ENCODE results near the gene TTC23L.

Gene TTC23L

DNA sequence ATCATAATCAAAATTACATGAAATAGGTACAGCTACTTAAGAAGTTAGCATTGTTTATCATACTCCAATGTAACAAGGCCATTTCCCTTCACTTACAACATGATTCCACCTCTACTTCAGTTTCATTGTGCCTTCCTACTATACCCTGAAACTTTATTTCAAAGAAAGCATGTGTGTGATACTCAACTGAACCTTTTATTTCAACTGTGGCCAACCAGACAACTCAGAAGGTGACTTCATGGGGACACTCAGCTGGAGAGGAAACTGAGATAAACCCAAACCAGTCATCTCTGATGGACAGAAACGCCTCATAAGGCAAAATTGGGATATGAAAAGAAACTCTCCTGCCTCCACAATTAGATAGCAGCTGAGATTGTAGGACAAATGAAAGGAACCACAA is 5.9 kb upstream of the TTC23L start:
- no peak for DNase-seq (ENCODE audit: low read depth, low spot score)

DNA sequence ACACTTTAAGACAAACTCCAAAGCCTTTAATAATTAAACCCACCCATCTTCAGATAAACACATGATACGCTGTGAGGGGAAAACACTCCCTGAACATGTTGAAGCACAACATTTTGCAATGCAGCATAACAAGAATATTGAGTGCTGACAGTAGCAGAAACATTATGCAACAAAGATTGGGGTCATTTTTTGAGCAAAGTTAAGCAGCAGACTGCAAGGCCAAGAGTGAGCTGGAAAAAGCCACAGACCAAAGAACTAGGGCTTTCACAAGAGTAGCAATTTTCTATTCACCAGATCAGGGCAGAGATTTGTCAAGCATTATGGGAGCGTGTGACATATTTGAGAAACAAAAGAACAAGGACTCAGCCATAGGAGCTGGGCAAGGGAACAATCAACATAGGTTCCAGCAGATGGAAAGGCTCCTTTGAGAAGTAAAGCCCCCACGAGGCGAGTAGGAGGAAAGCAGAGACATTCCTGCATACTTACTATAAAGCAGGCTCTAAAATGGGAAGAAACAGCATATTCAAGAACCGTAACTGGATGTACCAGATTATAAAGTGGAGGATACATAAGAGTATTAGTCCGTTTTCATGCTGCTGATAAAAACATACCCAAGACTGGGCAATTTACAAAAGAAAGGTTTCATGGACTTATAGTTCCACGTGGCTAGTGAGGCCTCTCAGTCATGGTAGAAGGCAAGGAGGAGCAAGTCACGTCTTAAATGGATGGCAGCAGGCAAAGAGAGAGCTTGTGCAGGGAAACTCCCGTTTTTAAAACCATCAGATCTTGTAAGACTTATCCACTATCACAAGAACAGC is 4.8 kb upstream of the TTC23L start:
- no peak for DNase-seq (ENCODE audit: low read depth, low spot score)

DNA sequence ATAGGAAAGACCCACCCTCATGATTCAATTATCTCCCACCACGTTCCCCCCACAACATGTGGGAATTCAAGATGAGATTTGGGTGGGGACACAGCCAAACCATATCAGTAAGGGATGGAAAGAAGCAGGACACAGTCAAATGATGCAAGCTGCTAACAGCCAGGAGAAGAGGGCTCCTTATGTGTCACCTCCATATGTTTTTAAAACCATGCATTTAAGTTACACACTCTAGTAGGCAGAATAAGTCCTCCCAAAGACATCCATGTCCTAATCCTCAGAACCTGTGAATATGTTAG is 4.2 kb upstream of the TTC23L start:
- no peak for DNase-seq (ENCODE audit: low read depth, low spot score)

DNA sequence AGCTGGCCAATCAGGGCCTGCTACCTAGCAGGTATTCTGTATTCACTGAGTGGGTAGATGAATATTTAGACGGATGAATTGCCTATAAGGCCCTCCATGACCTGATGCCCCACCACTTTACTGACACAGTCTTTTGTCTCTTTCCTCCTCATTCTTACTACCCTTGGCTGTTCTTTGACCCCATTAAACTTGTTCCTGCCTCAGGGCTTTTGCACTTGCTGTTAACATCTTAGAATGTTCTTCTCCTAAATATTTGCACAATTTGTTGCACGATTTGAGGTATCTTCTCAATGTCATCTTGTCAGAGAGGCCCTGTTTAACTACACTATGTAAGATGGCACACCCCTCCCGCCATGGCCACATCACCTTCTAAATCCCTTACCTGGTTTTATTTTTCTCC is 3.3 kb upstream of the TTC23L start:
- no peak for DNase-seq (ENCODE audit: low read depth, low spot score)

DNA sequence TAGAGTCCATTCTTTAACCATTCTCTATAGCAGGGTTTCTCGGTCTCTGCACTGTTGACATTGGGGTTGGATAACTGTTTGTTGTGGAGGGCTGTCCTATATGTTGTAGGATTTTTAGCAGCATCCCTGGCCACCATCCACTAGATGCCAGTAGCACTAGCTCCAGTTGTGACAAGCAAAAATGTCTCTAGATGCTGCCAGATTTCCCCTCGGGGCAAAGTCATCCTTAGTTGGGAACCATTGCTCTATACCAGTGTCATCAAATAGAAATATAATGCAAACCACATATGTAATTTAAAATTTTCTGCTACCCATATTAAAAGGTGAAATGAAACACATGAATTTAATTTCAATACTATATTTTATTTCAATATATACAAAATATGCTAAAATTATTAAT is 2.9 kb downstream of the TTC23L start:
- no peak for DNase-seq (ENCODE audit: low read depth, low spot score)

DNA sequence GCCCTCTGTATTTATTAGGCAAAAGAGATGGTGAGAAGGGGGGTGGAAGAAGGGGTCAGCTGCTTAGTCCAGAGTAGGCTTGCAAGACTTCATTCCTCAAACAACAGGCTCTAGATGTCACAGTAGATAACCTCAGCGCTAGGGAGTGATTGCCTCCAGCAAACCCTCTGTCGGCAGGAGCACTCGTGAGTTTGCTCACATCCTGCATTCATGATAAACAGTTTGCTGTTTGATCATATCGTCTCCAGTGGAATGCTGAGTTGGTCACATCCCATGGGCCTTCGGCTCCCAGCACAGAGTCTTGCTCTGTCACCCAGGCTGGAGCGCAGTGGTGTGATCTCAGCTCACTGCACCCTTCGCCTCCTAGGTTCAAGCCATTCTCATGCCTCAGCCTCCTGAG is 3.6 kb downstream of the TTC23L start:
- no peak for DNase-seq (ENCODE audit: low read depth, low spot score)

DNA sequence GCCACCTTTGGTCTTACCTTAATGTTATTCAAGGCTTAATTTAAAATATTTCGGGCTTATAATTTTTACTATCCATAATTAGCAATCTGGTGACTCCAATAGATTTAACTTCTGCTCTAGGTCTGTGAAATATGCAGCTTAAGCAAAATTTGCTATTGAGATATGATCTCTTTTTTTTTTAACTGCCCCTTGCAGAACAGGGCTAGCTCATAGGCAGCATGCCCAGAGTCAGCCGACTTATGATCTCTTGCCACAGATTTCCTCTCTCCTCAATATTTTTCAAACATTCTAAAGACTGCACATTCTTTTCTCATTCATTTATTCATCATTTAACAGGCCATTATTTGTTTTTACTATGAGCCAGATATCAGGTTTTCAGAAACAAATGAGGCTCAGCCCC is 4.5 kb downstream of the TTC23L start:
- DNase-seq (ENCODE audit: low read depth, low spot score): no peak

DNA sequence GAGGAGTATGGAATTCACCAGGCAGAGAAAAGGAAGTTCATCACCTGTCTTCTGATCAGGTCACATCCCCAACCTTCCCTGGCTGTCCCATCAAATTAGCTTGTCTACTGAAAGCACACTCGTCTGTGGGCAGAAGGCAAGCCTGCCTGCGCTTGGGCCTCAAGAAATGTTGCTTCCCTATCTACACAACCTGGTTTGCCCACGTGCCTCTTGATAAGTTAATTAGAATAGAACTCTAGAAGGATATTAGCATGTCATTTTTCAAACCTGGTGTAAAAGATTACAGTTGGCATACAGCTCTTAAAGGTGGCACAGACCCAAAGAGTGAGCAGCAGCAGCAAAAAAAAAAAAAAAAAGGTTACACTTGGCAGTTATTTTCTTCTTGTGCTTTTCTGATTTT is 5.1 kb downstream of the TTC23L start:
- DNase-seq (ENCODE audit: low read depth, low spot score): no peak

DNA sequence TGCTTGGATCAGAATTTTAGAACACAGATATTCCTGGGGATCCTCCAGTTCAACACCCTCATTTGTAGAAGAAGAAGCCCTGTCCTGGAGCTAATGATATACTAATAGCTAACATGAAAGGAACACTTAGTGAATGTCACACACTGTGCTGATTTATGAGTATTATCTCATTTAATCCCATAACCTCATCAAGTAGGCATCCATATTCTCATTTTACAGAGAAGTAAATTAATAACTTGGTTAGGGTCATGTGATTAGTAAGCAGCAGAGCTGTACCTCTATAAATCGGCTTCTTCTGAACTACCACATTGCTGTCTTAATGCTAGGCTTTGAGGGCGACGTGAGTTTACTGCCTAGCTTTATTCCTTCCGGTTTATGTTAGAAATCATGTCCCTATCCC is 6.0 kb downstream of the TTC23L start:
- no peak for DNase-seq (ENCODE audit: low read depth, low spot score)

DNA sequence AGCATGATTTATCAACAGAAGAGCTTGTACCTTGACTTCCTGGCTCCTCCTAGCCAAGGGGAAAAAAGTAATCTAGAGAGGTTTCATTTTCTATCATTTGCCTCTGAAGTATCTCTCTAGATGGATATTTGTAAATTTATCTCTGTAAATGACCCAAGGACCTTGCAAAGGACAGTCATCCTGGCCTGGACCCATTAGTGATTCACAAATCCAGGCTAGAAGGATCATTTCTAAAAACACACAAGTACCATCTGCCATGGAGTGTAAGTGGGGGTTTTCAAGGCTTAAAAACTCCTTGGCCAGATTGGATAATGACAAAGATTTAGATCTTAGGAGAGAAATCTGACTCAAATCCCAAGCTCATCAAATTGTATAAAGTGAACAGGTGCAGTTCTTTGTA is 8.1 kb downstream of the TTC23L start:
- DNase-seq (ENCODE audit: low read depth, low spot score): no peak

DNA sequence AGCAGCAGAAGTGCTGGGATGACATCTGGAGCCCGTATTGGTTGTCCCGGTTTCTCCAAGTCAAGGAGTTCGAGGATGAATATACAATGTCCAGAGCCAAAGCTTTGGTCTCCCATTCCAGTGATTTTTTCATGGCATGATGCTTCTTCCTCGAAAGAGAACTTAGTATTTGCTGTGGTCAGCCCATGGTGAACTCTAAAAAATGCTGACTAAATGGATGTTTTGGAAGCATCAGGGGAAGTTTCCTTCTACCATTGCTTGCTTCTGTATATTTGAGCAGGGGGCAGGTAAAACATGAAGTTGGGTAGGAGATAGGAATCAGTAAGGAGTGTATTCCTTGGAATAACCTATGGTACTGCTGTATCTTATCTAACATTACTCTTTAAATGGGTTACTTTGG is 8.6 kb downstream of the TTC23L start:
- no peak for DNase-seq (ENCODE audit: low read depth, low spot score)

DNA sequence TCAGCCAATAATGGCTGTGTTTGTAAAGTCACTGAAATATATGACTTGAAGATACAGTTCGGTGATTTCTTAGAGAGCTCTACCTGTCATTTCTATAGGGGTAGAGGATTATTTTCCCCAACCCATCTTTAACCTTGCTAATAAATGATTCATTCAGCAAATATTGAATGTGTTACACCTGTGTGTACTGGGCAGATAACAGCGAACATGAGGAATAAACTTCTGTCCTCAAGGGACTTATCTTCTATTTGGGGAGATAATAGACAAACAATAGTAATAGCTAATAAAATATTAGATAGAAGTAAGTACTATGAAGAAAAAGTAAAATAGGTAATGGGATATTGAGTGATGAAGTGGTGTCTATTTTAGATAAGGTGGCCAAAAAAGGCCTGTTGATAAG is 9.3 kb downstream of the TTC23L start:
- DNase-seq (ENCODE audit: low read depth, low spot score): no peak

DNA sequence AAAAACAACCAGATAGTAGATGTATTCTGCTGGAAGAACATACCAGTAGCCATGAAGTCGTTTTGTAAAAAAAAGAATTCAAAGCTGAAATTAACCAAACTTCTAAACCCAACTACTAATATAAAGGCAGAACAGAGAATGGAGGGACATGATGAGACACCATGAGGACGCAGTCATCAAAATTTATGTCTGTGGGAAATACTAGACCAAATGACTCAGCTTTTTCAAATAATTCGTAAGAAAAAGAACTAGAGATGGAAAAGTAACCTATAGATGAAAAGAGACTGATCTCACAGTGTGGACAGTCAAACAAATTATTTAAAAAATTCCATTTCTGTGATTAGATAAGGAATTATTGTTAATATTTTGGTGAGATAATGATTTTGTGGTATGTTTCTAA is 10.3 kb downstream of the TTC23L start:
- no peak for DNase-seq (ENCODE audit: low read depth, low spot score)

DNA sequence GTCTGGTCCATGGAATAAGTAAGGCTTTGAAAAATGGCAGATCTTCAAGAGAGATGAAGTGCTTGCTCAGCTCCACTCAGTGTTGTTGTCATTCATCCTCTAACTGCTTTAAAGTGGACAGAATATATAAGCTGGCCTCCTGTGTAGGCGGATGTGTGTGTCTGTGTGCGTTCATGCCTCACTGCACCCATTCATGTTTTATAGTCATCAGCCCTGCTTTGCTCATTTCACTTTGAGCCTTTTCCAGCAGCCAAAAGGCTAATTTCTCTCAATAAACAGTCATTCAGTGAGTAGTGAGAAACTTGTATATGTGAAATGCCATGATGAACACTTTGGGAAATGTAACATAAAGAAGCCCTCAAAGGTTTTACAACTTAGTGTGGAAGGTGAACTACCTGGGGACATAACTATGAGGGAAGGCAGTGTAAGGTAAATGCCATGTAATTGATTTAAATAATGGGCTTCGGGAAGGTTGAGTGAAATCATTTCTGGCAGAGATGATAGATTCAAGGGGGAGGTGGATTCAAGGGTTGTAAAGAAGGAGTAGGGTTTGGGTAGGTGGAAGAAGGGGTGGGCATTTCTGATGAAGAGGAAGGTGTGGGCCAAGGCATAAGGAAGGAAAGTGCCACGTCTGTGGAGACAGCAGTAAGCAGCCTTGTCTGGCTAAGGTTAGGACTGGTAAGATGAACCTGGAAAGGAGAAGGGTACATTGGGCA is 15.7 kb downstream of the TTC23L start:
- DNase-seq (ENCODE audit: low read depth, low spot score): no peak

DNA sequence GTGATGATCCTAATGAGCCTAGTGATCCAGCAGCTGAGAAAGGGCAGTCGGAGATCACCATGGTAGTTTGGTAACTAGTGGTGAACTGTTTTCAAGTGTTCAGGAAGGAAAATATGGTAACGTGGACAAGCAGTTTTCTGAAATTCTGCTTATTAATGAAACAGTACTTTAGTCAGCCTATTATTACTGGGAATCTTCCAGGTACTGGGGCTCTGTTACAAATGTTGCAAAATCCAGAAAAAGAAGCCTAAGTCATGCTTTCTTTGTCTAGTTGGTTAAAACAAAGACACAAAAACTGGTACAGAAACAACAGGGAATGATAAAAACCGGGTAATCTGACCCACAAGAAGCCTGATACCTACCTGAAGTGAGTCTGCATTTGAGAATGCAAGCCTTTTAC is 18.2 kb downstream of the TTC23L start:
- no peak for DNase-seq (ENCODE audit: low read depth, low spot score)

DNA sequence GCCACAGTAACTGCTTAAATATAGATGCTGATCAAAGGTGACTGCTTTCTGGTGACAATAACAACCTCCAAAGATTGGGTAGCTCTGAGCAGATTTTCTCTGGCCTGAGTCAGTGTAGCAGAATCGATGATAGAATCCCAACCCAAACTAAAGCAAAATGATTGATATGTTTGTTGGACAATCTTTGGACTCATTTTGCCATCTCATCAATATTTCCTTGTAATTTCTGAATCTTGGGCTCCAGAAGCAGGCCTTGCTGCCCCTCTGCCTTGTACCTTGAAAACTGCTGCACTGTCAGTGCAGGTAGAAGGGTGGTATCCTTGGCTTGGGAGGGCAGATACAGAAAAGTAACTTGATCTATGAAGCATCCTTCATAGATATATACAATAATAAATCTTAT is 18.9 kb downstream of the TTC23L start:
- no peak for DNase-seq (ENCODE audit: low read depth, low spot score)

DNA sequence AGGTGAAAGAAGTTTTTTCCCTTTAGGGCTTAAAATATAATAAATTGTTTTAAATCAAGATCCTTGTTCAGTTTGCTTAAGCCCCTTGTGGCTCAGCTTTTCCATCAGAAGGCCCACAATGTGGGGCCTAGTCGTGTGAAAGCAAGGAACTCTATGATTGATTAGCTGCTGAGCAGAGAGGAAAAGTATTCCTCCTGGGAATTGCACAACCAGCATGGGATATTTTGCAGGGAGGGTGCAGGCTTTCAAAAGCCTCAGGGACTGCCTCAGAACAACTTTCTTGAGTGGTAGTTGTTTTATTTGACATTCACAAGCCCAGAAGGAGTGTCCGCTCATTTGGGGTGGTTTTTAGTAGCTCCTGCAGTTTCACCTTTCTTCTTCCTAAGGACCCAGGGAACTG is 19.8 kb downstream of the TTC23L start:
- no peak for DNase-seq (ENCODE audit: low read depth, low spot score)

DNA sequence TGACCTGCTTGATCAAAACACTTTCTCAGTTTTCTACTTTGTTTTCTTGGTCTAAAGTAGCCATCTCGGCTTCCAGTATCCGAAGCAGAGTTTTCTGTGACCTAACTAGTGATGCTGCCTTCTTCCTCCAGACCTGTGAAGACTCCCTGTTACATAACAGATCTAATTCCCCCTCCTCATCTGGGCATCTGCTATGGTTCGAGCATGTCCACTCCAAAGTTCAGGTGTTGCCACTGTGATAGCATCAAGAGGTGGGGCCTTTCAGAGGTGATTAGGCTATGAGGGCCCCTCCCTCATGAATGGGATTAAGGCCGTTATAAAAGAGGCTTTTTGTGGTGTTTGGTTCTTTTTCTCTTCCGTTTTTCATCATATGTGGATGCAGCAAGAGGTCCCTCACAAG is 20.3 kb downstream of the TTC23L start:
- no peak for DNase-seq (ENCODE audit: low read depth, low spot score)

DNA sequence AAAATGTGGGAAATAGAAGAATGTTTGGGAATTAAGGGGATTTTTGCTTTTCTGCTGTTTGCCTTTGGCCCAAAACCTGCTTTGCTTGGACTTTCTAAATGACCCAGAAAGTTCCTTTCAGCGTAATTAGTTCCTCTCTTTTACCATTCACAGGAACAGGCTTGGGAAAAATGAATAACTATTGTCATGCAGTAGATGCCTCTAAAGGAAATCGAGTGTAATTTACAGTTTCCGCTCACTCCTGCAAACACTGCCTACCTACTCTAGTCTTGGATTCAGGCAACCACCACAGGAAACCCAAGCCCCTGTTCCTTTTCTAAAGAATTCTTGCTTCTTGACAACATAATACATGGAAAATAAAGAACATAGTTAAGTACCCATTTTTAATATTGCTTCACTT is 25.0 kb downstream of the TTC23L start:
- DNase-seq (ENCODE audit: low read depth, low spot score): no peak

DNA sequence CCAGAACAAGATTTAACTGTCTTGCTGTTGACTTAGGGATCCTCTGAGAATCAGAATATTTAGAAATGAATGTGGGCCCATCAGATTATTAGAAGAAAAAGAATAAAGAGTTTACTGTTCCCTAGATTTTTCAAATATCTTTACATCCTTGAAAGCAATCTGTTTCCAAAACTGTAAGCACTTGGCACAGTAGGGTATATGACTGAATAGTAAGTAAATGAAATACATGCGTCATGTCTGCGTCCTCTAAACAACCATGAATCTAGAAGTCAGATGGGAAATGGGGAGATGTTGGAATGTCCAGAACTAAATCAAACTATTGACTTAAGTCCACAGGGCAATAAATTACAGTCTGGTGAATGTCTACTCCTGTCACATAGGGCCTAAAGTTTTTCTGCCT is 26.1 kb downstream of the TTC23L start:
- no peak for DNase-seq (ENCODE audit: low read depth, low spot score)

DNA sequence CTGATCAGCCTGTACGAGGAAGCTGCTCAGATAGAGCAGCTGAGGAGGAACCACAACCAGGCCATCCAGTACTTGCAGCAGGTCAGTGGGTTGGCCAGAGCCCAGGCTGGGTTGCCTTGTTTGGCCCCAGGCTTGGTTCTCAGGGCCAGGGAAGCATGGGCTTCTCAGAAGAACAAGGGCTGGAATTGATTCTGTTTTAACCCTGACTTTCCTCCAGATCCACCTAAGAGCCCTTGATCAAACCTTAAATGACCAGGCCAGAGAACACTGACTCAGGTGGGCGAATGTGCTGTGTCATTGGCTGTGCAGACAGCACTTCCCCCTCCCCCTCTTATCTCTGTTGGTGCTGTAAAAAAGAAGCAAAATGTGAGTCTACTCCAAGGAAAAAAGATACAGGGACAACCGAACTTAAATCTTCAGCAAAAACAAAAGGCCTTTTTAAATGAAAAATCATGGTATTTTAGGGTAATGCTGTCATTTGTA is 28.1 kb downstream of the TTC23L start:
- no peak for DNase-seq (ENCODE audit: low read depth, low spot score)

DNA sequence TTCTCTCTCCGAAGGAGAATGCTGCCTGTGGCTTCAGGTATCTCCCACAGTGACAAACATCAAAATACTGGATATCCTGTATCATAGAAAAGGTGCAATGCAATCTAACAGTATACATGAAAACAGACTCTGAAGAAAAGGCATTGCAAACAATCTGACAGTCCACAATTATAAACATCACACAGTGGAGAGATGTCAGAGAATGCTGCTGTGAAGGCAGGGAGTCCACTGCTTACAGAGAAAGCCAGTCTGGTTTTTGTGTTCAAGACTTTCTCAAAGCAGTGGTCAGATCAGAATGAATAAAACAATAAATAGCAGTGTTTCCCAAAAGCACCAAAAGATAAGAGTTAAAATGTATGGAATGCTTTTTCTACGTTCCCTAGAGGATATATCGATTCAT is 28.7 kb downstream of the TTC23L start:
- DNase-seq (ENCODE audit: low read depth, low spot score): no peak

DNA sequence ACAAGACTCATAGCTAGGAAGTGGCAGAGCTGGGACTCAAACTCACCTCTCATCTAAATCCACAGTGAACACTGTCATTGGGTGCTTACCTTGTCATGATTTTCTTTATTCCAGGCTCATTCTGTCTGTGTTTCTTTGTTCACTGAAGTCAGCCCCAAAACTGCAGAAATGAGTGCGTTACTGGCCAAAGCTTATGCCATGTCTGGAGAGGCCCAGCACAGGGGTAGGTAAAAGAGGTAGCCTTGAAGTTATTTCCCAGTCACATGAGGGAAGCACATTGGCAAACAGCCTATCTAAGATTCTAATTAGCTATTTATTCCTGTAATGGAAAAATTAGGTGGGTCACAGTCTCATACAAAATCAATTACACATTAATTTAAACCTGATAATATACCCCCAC is 29.8 kb downstream of the TTC23L start:
- no peak for DNase-seq (ENCODE audit: low read depth, low spot score)

DNA sequence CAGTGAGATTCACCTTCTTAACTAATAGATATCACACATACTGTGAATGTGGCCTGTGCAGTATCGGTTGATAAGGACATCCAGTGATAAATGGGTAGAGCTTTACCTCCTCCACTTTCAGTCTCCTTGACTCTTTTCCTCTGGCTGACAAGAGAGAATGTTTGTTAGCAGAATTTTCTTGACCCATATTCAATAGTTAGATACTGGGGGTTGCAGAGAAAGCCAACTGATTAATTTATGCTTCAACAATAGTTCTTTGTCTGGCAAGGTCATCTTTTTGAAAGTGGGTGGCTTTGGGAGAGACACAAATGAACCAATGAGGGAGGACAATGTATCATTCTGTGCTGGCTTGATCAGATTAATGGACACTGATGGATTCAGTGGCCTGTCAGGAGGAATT is 30.3 kb downstream of the TTC23L start:
- DNase-seq (ENCODE audit: low read depth, low spot score): no peak

Data from activated naive CD8-positive, alpha-beta T cell treated with anti-CD3 and anti-CD28 coated beads, Interleukin-2, amount 50 U/mL, for 16 hours (primary cell).